NCI-H2171 treated with DMSO at 0.1 percent for 48 hours (cell line): ENCODE data around the gene MAP3K5.

Source experiments
- DNase-seq: peaks from one replicate; lab custom pipeline; 2025; lab: John Stamatoyannopoulos, UW

Gene MAP3K5

GRCh38 chr6:136538836-136539235 lies 253.4 kb downstream of the MAP3K5 start:
- no peak for DNase-seq

- DNase-seq = no peak
Measured at GRCh38 chr6:136535880-136536650, 256.2 kb downstream of the MAP3K5 start.

- peak; percentile 30 for DNase-seq
Measured at GRCh38 chr6:136535017-136535765, 257.1 kb downstream of the MAP3K5 start.

- DNase-seq = no peak
Measured at GRCh38 chr6:136534268-136534667, 258.0 kb downstream of the MAP3K5 start.

- no peak for DNase-seq
Measured at GRCh38 chr6:136533487-136533886, 258.8 kb downstream of the MAP3K5 start.

GRCh38 chr6:136532030-136532429 lies 260.2 kb downstream of the MAP3K5 start:
- DNase-seq = no peak

- DNase-seq = no peak
Measured at GRCh38 chr6:136529710-136530109, 262.6 kb downstream of the MAP3K5 start.

GRCh38 chr6:136528477-136528876 lies 263.8 kb downstream of the MAP3K5 start:
- DNase-seq = no peak

GRCh38 chr6:136527831-136528230 lies 264.4 kb downstream of the MAP3K5 start:
- no peak for DNase-seq

- no peak for DNase-seq
Measured at GRCh38 chr6:136526937-136527336, 265.3 kb downstream of the MAP3K5 start.

GRCh38 chr6:136526196-136526930 lies 265.9 kb downstream of the MAP3K5 start:
- DNase-seq = peak; percentile 90

- DNase-seq = no peak
Measured at GRCh38 chr6:136525586-136526195, 266.6 kb downstream of the MAP3K5 start.

- DNase-seq = peak; percentile 30
Measured at GRCh38 chr6:136524936-136525413, 267.3 kb downstream of the MAP3K5 start.

GRCh38 chr6:136524339-136524935 lies 267.8 kb downstream of the MAP3K5 start:
- DNase-seq = no peak

GRCh38 chr6:136523196-136523595 lies 269.1 kb downstream of the MAP3K5 start:
- no peak for DNase-seq

GRCh38 chr6:136522636-136523035 lies 269.6 kb downstream of the MAP3K5 start:
- no peak for DNase-seq

- no peak for DNase-seq
Measured at GRCh38 chr6:136521911-136522310, 270.4 kb downstream of the MAP3K5 start.

- no peak for DNase-seq
Measured at GRCh38 chr6:136521427-136521826, 270.9 kb downstream of the MAP3K5 start.

GRCh38 chr6:136520517-136520916 lies 271.8 kb downstream of the MAP3K5 start:
- DNase-seq = peak; percentile 41

GRCh38 chr6:136517582-136517981 lies 274.7 kb downstream of the MAP3K5 start:
- no peak for DNase-seq

GRCh38 chr6:136517002-136517401 lies 275.3 kb downstream of the MAP3K5 start:
- no peak for DNase-seq

- no peak for DNase-seq
Measured at GRCh38 chr6:136514591-136514990, 277.7 kb downstream of the MAP3K5 start.
